ENCODE data around the gene KLRK1.
"Not testable (repeated sequence)": the region's sequence is repeated elsewhere in the genome, so short reads cannot be mapped to it uniquely, and the experiment has no call there.

Gene KLRK1

GRCh38 chr12:10385166-10385613, 4.7 kb downstream of the KLRK1 start:
- ATAC-seq (ENCODE audit: low read depth) (peak; percentile 80), DNase-seq (ENCODE audit: low spot score) (no peak)
- H3K4me1 ChIP-seq (ENCODE audit: insufficient read depth, poor library complexity, severe bottlenecking): peaks cover 3% of the 10 kb centered on the region
- H3K36me3 ChIP-seq (ENCODE audit: low read depth): no peaks in the 10 kb centered on the region
- no peaks in the 10 kb centered on the region for H3K9me3 ChIP-seq (ENCODE audit: severe bottlenecking)
- H3K27me3 ChIP-seq (ENCODE audit: insufficient read depth, poor library complexity, severe bottlenecking): no peaks in the 10 kb centered on the region
- H3K4me3 ChIP-seq (ENCODE audit: severe bottlenecking): no peak overlapping the region
- TF ChIP-seq CTCF (IDR thresholded peaks at IDR 0.05; ENCODE audit: poor library complexity, severe bottlenecking): no peak
- H3K27ac ChIP-seq (ENCODE audit: poor library complexity, severe bottlenecking): peak overlapping the region; percentile 40

GRCh38 chr12:10384191-10384590, 5.7 kb downstream of the KLRK1 start:
- Histone ChIP-seq H3K36me3 (ENCODE audit: low read depth) (no peaks in the 10 kb centered on the region), H3K9me3 (ENCODE audit: severe bottlenecking) (no peaks in the 10 kb centered on the region), H3K4me1 (ENCODE audit: insufficient read depth, poor library complexity, severe bottlenecking) (peaks cover 3% of the 10 kb centered on the region), H3K27ac (ENCODE audit: poor library complexity, severe bottlenecking) (no peak overlapping the region), H3K27me3 (ENCODE audit: insufficient read depth, poor library complexity, severe bottlenecking) (no peaks in the 10 kb centered on the region), H3K4me3 (ENCODE audit: severe bottlenecking) (no peak overlapping the region)
- DNase-seq (ENCODE audit: low spot score) (no peak), ATAC-seq (ENCODE audit: low read depth) (no peak)
- no peak for TF ChIP-seq CTCF (IDR thresholded peaks at IDR 0.05; ENCODE audit: poor library complexity, severe bottlenecking)

GRCh38 chr12:10381928-10382628, 7.8 kb downstream of the KLRK1 start:
- DNase-seq (ENCODE audit: low spot score) (no peak), ATAC-seq (ENCODE audit: low read depth) (no peak)
- H3K4me1 ChIP-seq (ENCODE audit: insufficient read depth, poor library complexity, severe bottlenecking): peaks cover 3% of the 10 kb centered on the region
- no peak overlapping the region for H3K4me3 ChIP-seq (ENCODE audit: severe bottlenecking)
- H3K27ac ChIP-seq (ENCODE audit: poor library complexity, severe bottlenecking): no peak overlapping the region
- TF ChIP-seq CTCF (IDR thresholded peaks at IDR 0.05; ENCODE audit: poor library complexity, severe bottlenecking): no peak
- no peaks in the 10 kb centered on the region for H3K27me3 ChIP-seq (ENCODE audit: insufficient read depth, poor library complexity, severe bottlenecking)
- H3K9me3 ChIP-seq (ENCODE audit: severe bottlenecking): no peaks in the 10 kb centered on the region
- H3K36me3 ChIP-seq (ENCODE audit: low read depth): no peaks in the 10 kb centered on the region

- H3K9me3 ChIP-seq (ENCODE audit: severe bottlenecking); H3K27me3 ChIP-seq (ENCODE audit: insufficient read depth, poor library complexity, severe bottlenecking); H3K27ac ChIP-seq (ENCODE audit: poor library complexity, severe bottlenecking); DNase-seq (ENCODE audit: low spot score); H3K4me3 ChIP-seq (ENCODE audit: severe bottlenecking); H3K36me3 ChIP-seq (ENCODE audit: low read depth); ATAC-seq (ENCODE audit: low read depth); H3K4me1 ChIP-seq (ENCODE audit: insufficient read depth, poor library complexity, severe bottlenecking): not testable (repeated sequence)
Observed at GRCh38 chr12:10378737-10379136, 11.1 kb downstream of the KLRK1 start.

- Histone ChIP-seq H3K4me3 (ENCODE audit: severe bottlenecking) (no peak overlapping the region), H3K4me1 (ENCODE audit: insufficient read depth, poor library complexity, severe bottlenecking) (peaks cover 12% of the 10 kb centered on the region), H3K27me3 (ENCODE audit: insufficient read depth, poor library complexity, severe bottlenecking) (no peaks in the 10 kb centered on the region), H3K36me3 (ENCODE audit: low read depth) (no peaks in the 10 kb centered on the region), H3K9me3 (ENCODE audit: severe bottlenecking) (no peaks in the 10 kb centered on the region), H3K27ac (ENCODE audit: poor library complexity, severe bottlenecking) (no peak overlapping the region)
- DNase-seq (ENCODE audit: low spot score) (no peak), ATAC-seq (ENCODE audit: low read depth) (no peak)
- TF ChIP-seq CTCF (IDR thresholded peaks at IDR 0.05; ENCODE audit: poor library complexity, severe bottlenecking): no peak
Observed at GRCh38 chr12:10374624-10375018, 15.2 kb downstream of the KLRK1 start.

Data from RWPE2 (cell line).